ENCODE data around the gene URB2.
"Not testable (repeated sequence)": the region's sequence is repeated elsewhere in the genome, so short reads cannot be mapped to it uniquely, and the experiment has no call there.

Gene URB2

DNA sequence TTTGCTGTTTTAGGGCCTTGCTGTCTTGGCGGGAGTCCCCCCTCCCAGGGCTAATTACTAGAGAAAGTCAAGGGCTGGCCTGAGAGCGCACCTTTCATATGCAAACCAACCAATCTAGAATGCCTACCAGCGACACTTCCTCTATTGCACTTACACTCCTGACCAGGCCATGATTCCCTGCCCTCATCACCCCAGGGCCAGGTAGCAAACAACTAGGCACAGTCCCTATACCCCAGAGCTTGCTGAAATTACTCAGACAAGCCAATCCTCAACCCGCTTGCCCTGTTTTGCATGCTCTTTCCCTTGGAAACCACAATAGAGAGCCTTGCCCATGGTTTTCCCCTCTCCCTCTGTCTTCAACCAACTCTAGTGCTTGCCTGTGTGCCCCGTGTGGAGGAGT, 70.3 kb downstream of the URB2 start:
- ATAC-seq: no peak

DNA sequence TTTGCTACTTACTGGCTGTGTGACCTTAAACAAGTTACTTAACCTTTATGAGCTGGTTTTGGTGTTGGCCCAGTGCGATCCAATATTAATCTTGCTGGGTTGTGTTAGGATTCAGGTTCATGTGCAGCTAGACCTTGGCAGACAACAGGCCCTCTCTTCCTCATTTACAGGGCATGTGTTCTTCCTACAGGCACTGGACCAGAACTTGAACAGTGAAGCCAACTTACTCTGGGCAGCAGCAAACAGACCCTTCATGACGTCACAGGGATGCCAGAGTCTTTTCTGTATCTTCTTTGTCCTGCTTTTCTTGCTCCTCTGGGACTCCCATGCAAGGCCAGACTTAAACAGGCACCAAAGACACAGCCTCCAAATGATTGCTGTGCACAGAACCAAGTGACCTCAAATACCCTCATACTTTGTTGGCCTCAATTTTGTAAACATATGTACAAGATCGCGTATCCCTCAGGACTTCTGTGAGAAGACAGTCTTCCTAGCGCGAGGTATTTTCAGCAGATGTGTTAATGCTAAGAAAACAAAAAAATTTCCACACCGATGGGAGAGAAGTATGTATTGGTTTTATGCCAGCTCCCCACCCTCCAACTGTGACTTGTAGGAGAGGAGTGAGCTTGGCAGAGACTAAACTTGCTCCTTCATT, 73.7 kb downstream of the URB2 start:
- ATAC-seq: no peak

DNA sequence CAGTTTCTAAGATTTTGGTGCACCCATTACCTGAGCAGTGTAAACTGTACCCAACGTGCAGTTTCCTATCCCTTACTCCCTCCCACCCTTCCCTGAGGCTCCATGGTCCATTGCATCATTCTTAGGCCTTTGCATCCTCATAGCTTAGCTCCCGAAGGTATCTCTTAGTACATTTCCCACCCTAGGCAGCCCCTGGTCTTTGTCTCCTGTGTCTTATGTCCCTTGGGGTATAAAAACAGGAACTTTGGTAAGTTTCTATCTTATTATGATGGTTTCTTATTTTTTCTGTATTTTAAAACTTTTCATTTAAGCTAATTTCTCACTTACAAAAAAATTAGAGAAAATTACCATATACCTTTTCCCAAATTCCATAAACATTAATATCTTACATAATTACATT, 78.1 kb downstream of the URB2 start:
- no peak for ATAC-seq

DNA sequence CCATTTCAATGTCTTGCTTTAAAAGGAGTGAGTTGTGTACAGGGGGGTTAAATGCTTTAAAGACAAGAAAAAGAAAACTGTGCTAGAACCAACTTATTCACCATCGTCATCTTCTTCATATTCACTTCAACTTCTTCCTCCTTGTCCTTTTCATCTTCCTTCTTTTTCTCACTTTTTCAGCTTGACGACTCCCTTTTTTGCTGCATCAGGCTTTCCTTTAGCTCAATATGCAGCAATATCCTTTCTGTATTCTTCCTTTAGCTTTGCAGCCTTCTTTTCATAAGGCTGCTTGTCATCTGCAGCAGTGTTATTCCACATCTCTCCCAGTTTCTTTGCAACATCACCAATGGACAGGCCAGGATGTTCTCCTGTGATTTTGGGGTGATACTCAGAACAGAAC, 79.1 kb downstream of the URB2 start:
- ATAC-seq: not testable (repeated sequence)

DNA sequence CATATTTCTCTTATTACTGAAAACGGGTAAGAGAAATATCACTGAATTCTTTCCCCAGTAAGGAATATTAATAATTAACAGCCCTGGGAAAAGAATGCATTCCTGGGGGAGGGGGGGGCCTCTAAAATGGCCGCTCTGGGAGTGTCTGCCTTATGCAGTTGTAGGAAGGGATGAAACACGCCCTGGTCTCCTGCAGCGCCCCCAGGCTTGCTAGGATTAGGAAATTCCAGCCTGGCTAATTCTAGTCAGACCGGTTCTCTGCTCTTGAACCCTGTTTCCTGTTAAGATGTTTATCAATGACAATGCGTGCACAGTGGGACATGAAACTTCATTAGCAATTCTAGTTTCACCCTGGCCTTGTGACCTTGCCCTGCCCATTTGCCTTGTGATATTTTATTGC, 81.1 kb downstream of the URB2 start:
- ATAC-seq: not testable (repeated sequence)

DNA sequence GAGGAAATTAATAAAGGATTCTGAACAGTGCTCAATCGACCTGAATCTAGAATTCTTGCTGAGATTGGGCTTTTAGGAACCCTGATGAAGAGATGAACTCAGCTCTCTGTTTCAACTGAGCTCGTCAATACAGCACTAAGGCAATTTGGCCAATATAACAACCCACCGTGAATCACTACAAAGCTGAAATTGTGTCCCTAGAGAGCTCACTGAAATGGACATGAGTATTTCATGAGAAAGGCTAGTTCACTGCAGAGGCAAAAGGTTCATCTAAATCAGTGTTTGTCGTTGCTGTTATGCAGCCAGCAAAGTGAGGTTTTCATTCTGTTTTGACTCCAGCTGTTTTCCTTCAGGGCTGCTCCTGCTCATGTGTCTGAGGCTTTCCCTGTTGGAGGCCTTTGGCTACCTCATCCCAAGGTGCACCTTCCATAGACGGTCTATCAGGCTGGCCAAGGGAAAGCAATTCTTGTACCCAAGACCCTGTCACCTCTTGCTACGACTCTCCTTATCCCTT, 83.5 kb downstream of the URB2 start:
- ATAC-seq: no peak

Data from activated CD4-positive, CD25-positive, alpha-beta regulatory T cell treated with anti-CD3 and anti-CD28 coated beads, Interleukin-2, amount 50 U/mL, for 24 hours (primary cell).